Measurements from ENCODE around the gene CTXND2.

DNA sequence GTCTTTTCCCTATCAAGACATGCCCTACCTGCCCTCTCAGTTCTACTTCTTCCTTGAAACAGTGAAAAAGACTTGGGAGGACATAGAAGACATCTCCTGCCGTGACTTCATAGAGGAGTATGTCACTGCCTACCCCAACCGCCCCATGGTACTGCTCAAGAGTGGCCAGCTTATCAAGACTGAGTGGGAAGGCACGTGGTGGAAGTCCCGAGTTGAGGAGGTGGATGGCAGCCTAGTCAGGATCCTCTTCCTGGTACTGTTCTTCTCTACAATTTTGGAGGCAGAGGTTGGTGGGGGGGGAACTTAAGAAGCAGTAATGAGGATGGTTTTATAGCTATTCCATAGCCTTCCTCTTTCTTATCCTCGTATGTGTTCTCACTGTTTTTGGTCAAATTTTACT lies 57.9 kb downstream of the CTXND2 start:
- TF ChIP-seq, protein P1, sequence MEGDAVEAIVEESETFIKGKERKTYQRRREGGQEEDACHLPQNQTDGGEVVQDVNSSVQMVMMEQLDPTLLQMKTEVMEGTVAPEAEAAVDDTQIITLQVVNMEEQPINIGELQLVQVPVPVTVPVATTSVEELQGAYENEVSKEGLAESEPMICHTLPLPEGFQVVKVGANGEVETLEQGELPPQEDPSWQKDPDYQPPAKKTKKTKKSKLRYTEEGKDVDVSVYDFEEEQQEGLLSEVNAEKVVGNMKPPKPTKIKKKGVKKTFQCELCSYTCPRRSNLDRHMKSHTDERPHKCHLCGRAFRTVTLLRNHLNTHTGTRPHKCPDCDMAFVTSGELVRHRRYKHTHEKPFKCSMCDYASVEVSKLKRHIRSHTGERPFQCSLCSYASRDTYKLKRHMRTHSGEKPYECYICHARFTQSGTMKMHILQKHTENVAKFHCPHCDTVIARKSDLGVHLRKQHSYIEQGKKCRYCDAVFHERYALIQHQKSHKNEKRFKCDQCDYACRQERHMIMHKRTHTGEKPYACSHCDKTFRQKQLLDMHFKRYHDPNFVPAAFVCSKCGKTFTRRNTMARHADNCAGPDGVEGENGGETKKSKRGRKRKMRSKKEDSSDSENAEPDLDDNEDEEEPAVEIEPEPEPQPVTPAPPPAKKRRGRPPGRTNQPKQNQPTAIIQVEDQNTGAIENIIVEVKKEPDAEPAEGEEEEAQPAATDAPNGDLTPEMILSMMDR (IDR thresholded peaks at IDR 0.05) = no peak
- no peak for TF ChIP-seq POLR2A (IDR thresholded peaks at IDR 0.05)
